OCI-LY1 (cell line): ENCODE results near the gene HAVCR1.
"Not testable (repeated sequence)": the region's sequence is repeated elsewhere in the genome, so short reads cannot be mapped to it uniquely, and the experiment has no call there.

Experiments used
- CTCF ChIP-seq: fragments of 200-600 bp; sonication (generic), shearing (Covaris generic); IDR thresholded peaks from 2 replicates; pipeline ENCODE4 v1.5.1; 2017; ENCODE audit warnings: mild to moderate bottlenecking, antibody characterized with exemption, low read length, moderate library complexity, mixed read lengths
- EZH2 ChIP-seq: fragments of 200-600 bp; sonication (generic), shearing (Covaris generic); IDR thresholded peaks from 2 replicates; pipeline ENCODE4 v1.8.0; 2017; ENCODE audit warnings: borderline replicate concordance, mixed run types, mild to moderate bottlenecking, antibody characterized with exemption, low read length, moderate library complexity, mixed read lengths

GRCh38 chr5:157047016-157047415, 11.9 kb downstream of the HAVCR1 start:
- not testable (repeated sequence) for TF ChIP-seq CTCF, EZH2
